ENCODE data around the gene CENPU.

GRCh38 chr4:184666670-184667069 lies 67.2 kb downstream of the CENPU start:
- TF ChIP-seq CTCF (IDR thresholded peaks at IDR 0.05) (no peak), ZFX (IDR thresholded peaks at IDR 0.05; ENCODE audit: borderline replicate concordance) (no peak)
